Kidney (tissue), 14 donors: Measurements from ENCODE around the gene USP36. TPM values are rescaled to one million over a fixed set of nuclear protein-coding genes. Genes with fewer than 3 reads are reported as not detected.

Experiments used
- DNase-seq, 5 donors: peaks; one replicate each; pipeline ENCODE4 v3.0.0-alpha.2; 2013 to 2020
- FAIRE-seq: peaks from 2 replicates; lab custom pipeline; 2012; peaks lifted over from hg19 to GRCh38; lab: Jason Lieb, UNC
- H3K27ac ChIP-seq, 2 donors: one replicate each; pipeline ENCODE4 v1.7.0; 2013; ENCODE audit warnings: low read depth in 2 of 2, low read length in 2 of 2, inconsistent platforms in 1 of 2
- H3K27me3 ChIP-seq: one replicate; pipeline ENCODE4 v1.7.1; 2013; ENCODE audit warnings: low read length, inconsistent platforms; ENCODE audit not compliant: control insufficient read depth, insufficient read depth
- H3K36me3 ChIP-seq, 3 donors: one replicate each; pipeline versions ENCODE4 v1.7.0 to v1.7.1; 2013; ENCODE audit warnings: low read length in 3 of 3, control low read depth in 1 of 3, inconsistent platforms in 1 of 3; ENCODE audit not compliant: insufficient read depth in 3 of 3, control insufficient read depth in 2 of 3
- H3K4me1 ChIP-seq, 3 donors: one replicate each; pipeline versions ENCODE4 v1.7.0 to v1.7.1; 2013; ENCODE audit warnings: low read length in 3 of 3, inconsistent platforms in 1 of 3, low read depth in 1 of 3; ENCODE audit not compliant: control insufficient read depth in 2 of 3, insufficient read depth in 2 of 3
- H3K4me3 ChIP-seq, 3 donors: one replicate each; pipeline versions ENCODE4 v1.7.0 to v1.8.1; 2013; ENCODE audit warnings: low read length in 3 of 3, control low read depth in 1 of 3, inconsistent platforms in 1 of 3
- H3K9ac ChIP-seq, 3 donors: one replicate each; pipeline versions ENCODE4 v1.7.0 to v1.7.1; 2013; ENCODE audit warnings: low read length in 3 of 3, control low read depth in 1 of 3, inconsistent platforms in 1 of 3
- H3K9me3 ChIP-seq, 3 donors: one replicate each; pipeline versions ENCODE4 v1.7.0 to v1.7.1; 2013; ENCODE audit warnings: low read length in 3 of 3, control low read depth in 1 of 3, inconsistent platforms in 1 of 3; ENCODE audit not compliant: control insufficient read depth in 2 of 3, insufficient read depth in 1 of 3
- CTCF ChIP-seq: IDR thresholded peaks from 3 replicates; pipeline ENCODE4 v1.5.1; 2012; ENCODE audit warnings: mild to moderate bottlenecking, moderate library complexity, borderline replicate concordance; ENCODE audit not compliant: insufficient read depth; ENCODE audit errors: extremely low read depth
- intact Hi-C: fragments of 100-400 bp; cut with DNase I; formaldehyde crosslinking; loops from one replicate; pipeline ENCODE4 v1.11.1; 2022
- polyA plus RNA-seq: library from polyadenylated mRNA; stranded (reverse); fragments of 350-450 nt; fragmentation: Illumina TruSeq; extraction: RNeasy Lipid Tissue Mini Kit (QIAGEN cat#74804); gene quantifications from one replicate; pipeline ENCODE4 v1.2.3, GENCODE V29; 2014; ENCODE audit warnings: low read depth, low replicate concordance; ENCODE audit not compliant: insufficient read depth
- total RNA-seq: library from RNA; stranded (reverse); fragmentation: NEBNext Ultra II Directional; extraction: Animal tissue kit (Norgen Biotek cat#: 25700); gene quantifications from one replicate; pipeline ENCODE4 v1.2.1, GENCODE V29; 2021
- donor health status: control.
- donor health status: control.
- donor health status: control.
- donor health status: control.
- donor health status: control.
- donor health status: DM: yes; HTN: yes; CAD: no.
- donor health status: Normal renal cell carcinoma (clear cell type).

USP36 gene
- total and polyA plus RNA-seq, 2 donors from 2014 or later, result 17.0 to 66.2 TPM

- no peak overlapping the region for H3K9ac ChIP-seq
- H3K9me3 ChIP-seq, result no peaks in the 10 kb centered on the region
- H3K36me3 ChIP-seq, result peaks cover 16 to 72% (median 51%) of the 10 kb centered on the region in 3 donors
- H3K4me1 ChIP-seq, result no peaks in the 10 kb centered on the region
- no peak for TF ChIP-seq CTCF
- H3K4me3 ChIP-seq, result no peak overlapping the region
- H3K27me3 ChIP-seq, result no peaks in the 10 kb centered on the region
- intact Hi-C loops, result no loop called here
- no peak overlapping the region for H3K27ac ChIP-seq
- FAIRE-seq (no peak), DNase-seq (no peak)
Observed at GRCh38 chr17:78817123-78817522, 23.5 kb downstream of the USP36 start.

GRCh38 chr17:78815696-78816095 lies 24.9 kb downstream of the USP36 start:
- DNase-seq (no peak), FAIRE-seq (no peak)
- intact Hi-C loops, result no loop called here
- no peak overlapping the region for H3K9ac ChIP-seq
- H3K36me3 ChIP-seq, result peaks cover 13 to 77% (median 48%) of the 10 kb centered on the region in 3 donors
- H3K4me3 ChIP-seq, result no peak overlapping the region
- H3K27ac ChIP-seq, result no peak overlapping the region
- H3K27me3 ChIP-seq, result no peaks in the 10 kb centered on the region
- no peak for TF ChIP-seq CTCF
- no peaks in the 10 kb centered on the region for H3K9me3 ChIP-seq
- no peaks in the 10 kb centered on the region for H3K4me1 ChIP-seq

- no peaks in the 10 kb centered on the region for H3K4me1 ChIP-seq
- H3K36me3 ChIP-seq, result peaks cover 10 to 81% (median 42%) of the 10 kb centered on the region in 3 donors
- intact Hi-C loops, result no loop called here
- no peaks in the 10 kb centered on the region for H3K9me3 ChIP-seq
- no peak for TF ChIP-seq CTCF
- H3K9ac ChIP-seq, result no peak overlapping the region
- no peak overlapping the region for H3K4me3 ChIP-seq
- DNase-seq (no peak), FAIRE-seq (no peak)
- no peaks in the 10 kb centered on the region for H3K27me3 ChIP-seq
- H3K27ac ChIP-seq, result no peak overlapping the region
Observed at GRCh38 chr17:78812855-78813254, 27.8 kb downstream of the USP36 start.

GRCh38 chr17:78808163-78808562 lies 32.5 kb downstream of the USP36 start:
- Histone ChIP-seq H3K9me3 (no peaks in the 10 kb centered on the region), H3K9ac (no peak overlapping the region), H3K27ac (no peak overlapping the region), H3K27me3 (no peaks in the 10 kb centered on the region), H3K4me3 (no peak overlapping the region), H3K36me3 (peaks cover 2 to 62% (median 40%) of the 10 kb centered on the region in 3 donors), H3K4me1 (no peaks in the 10 kb centered on the region)
- DNase-seq (no peak), FAIRE-seq (no peak)
- intact Hi-C loops, result no loop called here
- TF ChIP-seq CTCF, result no peak
